Coronary artery (tissue), 2 donors: ENCODE results near the gene C5orf46.
A peak's percentile ranks its signal among the peaks of the same experiment; 100 is the strongest.

ENCODE experiments used
- DNase-seq: peaks from one replicate; pipeline ENCODE4 v3.0.0-alpha.2; 2017; ENCODE audit warnings: low spot score
- H3K27ac ChIP-seq, 2 donors: fragments of 200-600 bp; sonication (generic); one replicate each; pipeline ENCODE4 v1.5.1; 2016 to 2019
- H3K4me3 ChIP-seq: fragments of 200-600 bp; sonication (generic); 2 replicates; pipeline ENCODE4 v1.5.1; 2016; ENCODE audit warnings: mild to moderate bottlenecking, moderate library complexity
- TF ChIP-seq, protein P1 (sequence below): fragments of 200-600 bp; sonication (generic); IDR thresholded peaks from one replicate; pipeline ENCODE4 v1.5.1; 2019; ENCODE audit warnings: antibody characterized with exemption

C5orf46 gene

DNA sequence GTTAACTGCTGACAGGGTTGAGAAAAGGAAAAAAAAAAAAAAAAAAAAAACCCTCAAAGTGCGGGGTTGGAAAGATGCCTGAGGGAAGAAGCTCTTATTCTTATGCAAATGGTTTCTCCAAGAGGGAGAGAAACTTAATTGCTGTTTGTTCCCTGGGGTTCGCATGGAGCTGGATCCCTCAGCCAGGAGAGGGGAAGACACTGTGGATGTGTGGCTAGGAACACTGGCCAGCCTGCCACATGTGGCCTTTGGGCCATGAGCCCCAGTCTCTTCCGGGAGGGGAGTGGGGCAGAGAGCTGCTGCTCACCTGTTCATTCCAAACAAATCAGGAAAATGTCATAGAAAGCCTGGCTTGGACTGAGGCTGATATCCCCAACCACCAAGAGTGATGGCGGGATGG lies 37.2 kb downstream of the C5orf46 start:
- Histone ChIP-seq H3K4me3 (no peak overlapping the region), H3K27ac (no peak overlapping the region)
- TF ChIP-seq, protein P1, sequence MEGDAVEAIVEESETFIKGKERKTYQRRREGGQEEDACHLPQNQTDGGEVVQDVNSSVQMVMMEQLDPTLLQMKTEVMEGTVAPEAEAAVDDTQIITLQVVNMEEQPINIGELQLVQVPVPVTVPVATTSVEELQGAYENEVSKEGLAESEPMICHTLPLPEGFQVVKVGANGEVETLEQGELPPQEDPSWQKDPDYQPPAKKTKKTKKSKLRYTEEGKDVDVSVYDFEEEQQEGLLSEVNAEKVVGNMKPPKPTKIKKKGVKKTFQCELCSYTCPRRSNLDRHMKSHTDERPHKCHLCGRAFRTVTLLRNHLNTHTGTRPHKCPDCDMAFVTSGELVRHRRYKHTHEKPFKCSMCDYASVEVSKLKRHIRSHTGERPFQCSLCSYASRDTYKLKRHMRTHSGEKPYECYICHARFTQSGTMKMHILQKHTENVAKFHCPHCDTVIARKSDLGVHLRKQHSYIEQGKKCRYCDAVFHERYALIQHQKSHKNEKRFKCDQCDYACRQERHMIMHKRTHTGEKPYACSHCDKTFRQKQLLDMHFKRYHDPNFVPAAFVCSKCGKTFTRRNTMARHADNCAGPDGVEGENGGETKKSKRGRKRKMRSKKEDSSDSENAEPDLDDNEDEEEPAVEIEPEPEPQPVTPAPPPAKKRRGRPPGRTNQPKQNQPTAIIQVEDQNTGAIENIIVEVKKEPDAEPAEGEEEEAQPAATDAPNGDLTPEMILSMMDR: no peak
- no peak for DNase-seq

DNA sequence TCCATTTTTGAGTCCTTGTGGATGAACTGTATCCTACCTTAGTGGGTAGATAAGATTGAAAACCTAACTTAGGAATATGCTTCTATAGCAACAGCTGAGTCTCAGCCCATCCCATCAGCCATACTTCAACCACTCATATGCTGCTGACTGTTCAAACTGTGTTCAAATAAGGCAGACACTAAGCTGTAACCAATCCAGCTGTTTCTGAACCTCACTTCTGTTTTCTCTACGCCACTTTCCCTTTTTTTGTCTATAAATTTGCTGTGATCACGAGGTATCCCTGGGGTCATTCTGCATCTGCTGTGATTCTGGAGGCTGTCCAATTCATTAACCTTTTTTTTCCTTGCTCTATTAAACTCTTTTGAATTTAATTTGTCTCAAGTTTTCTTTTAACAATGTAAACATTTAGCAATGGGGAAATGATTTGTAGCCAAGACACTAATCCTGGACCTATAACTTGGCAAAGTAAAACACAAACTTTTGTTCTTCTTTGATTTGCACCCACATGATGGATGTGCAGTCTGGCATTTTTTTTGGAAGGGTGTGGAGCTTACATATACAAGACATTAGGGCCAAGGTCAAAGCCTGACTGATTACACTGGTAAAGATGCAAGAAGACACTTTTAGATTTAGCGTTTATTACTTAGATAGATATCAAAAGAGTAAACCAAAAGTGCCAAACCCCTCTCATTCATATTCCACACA lies 42.7 kb downstream of the C5orf46 start:
- H3K4me3 ChIP-seq: no peak overlapping the region
- no peak overlapping the region for H3K27ac ChIP-seq
- no peak for DNase-seq
- TF ChIP-seq, protein P1: no peak

DNA sequence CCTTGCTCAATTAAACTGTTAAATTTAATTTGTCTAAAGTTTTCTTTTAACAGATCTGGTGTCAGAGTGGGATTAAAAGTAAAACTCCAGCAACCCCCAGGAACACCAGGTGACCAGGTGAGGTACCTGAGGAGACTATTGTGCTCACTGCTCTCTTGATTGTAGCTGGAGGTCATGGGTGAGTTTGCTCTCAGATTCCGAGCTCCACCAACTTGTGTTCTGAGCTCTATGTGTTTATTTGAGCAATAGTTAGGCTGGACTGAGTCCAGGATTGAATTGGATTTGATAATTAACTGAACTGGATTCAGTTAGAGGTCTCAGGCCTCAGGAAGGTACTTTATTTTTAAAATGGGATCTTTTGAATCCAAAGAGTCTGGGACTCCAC lies 45.7 kb downstream of the C5orf46 start:
- TF ChIP-seq, protein P1: no peak
- DNase-seq: no peak
- Histone ChIP-seq H3K4me3 (no peak overlapping the region), H3K27ac (no peak overlapping the region)

DNA sequence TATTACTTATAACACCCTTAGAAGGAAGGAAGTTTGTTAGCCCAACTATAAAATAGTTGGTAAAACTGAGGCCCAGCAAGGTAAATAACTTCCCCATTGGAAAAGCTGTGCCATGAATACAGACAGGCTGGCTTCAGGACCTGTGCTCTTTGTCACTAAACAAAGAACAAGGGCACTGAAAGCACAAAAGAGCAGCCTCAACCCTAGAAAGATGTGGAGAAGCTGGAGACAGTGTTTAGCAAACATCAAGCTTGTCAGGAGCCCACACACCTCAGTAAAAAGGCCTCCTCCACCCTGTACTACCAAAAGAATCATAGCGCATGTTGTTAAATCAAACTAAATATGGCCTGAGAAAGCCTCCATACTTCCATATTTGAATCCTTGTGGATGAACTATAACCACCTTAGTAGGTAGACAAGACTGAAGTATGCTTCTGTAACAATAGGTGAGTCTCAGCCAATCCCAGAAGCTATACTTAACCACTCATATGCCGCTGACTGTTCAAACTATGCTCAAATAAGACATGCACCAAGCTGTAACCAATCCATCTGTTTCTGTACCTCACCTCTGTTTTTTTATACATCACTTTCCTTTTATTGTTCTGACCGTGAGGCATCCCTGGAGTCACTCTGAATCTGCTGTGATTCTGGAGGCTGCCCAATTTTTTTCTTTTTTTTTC lies 46.2 kb downstream of the C5orf46 start:
- TF ChIP-seq, protein P1: no peak
- H3K4me3 ChIP-seq: no peak overlapping the region
- DNase-seq: no peak
- no peak overlapping the region for H3K27ac ChIP-seq

DNA sequence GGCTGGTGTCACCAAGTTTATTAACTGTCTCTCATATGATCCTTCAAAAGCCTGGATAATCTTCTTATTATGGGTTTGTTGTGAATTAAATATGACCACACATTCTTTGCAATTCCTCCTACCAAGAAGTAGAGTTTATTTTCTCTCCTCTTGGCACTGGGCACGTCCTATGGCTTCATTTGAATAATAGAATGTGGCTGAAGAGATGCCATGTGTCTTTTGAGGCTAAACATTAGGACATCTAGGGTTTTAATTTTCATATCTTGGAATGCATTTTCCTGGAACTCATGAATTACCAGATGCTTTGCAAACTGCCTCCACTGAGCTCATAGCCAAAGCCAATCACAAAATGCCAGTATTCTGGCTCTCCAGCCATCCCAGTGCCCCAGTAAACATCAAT lies 47.8 kb downstream of the C5orf46 start:
- no peak for DNase-seq
- Histone ChIP-seq H3K27ac (no peak overlapping the region), H3K4me3 (no peak overlapping the region)
- TF ChIP-seq, protein P1: no peak

DNA sequence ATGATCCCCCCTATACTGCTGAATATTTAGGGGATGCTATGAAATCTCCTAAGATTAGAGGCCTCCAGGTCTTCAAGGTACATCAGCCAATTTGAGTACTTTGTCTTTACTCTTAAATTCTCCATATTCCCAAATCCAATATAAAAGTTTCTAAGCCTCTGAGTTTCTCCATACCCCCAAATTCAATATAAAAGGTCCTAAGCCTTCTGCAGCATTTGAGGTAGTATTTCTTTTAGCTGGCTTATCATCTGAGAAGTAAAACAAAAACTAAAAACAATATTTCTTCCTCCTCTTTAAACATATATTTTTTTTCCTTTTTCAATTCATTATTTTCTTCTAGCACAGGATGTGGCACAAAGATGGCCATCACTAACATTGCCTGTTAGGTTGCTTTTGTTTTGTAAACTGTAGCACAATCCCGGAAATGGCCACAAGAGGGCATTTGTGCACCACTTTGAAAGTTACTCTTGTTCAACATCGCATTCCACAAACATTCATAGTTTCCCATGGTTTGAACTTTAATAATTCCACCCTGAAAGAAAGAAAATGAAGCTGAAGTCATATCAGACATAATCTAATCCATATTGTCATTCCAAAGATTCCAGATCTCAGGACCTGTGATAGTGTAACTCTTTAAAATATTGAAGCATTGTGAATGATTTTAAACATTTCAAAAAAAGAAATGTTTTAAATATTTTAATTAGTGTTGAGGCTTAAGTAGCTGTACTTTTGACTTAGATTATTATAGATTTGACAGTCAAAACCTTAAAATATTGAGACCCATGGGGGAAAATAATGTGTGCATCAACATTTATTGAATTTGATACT lies 48.8 kb downstream of the C5orf46 start:
- H3K27ac ChIP-seq: no peak overlapping the region

More for the DNA sequence above, 48.8 kb downstream of the C5orf46 start:
- TF ChIP-seq, protein P1: peak; percentile 56
- no peak for DNase-seq
- H3K4me3 ChIP-seq: no peak overlapping the region
